G401 (cell line): ENCODE data around the gene CCND1. TPM values are rescaled to one million over a fixed set of nuclear protein-coding genes. Genes with fewer than 3 reads are reported as not detected.

Experiments used
- DNase-seq: peaks from one replicate; pipeline ENCODE4 v3.0.0-alpha.2; 2015; ENCODE audit warnings: low spot score
- in situ Hi-C: cut with HindIII; loops from 2 replicates; pipeline ENCODE4 v1.10.0; 2016; ENCODE audit warnings: low sequenced_read_pairs, mixed read lengths
- total RNA-seq: library from RNA; depleted of rRNA; stranded (reverse); fragments of >200 nt; shearing (Covaris generic); gene quantifications from 2 replicates; pipeline ENCODE4 v1.2.3, GENCODE V29; 2014

The CCND1 gene
- total RNA-seq, 1 experiment from 2014 or later = 101 TPM

DNA sequence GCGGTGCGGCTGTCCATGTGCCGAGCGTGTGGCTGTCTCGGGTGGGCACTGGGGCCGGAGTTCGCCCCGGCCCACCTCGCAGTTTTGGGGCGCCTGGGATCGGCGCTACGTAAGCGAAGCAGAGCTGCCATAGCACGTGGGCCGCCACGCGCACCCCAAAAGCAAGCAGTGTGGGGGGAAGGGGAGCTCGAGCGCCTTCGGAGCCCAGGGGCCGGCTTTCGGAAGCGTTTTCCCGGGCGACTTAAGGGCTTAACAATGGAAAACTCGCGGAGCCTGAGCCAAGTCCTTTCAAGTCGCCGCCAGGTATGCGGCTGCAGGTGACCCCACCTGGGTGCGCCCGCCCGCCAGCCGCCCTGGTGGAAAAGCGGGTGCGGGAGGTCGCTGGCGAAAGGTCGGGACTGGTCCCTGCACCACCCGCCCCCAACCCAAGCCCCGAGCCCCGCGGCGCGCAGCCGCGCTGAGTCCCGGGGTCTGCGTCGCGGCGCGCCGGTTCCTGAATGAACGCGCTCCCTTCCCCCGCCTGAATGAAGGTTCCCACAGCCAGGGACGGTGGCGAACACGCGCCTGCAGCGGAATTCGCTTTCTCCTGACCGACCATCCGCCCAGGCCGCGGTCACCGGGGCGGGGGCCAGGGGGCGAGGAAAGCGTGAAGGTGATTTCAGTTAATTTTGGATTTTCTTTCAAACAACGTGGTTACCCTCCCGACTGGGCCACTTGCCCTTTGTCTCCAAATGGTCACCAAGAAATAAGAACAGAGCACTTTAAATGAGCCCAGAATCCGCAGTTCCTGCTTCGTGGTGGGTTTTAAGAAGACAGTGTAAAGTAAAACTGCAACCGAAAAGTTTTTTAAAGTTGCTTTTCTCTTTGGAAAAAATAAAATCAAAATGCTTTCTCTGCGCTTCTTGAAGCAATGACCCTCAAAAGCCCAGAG lies 2.8 kb upstream of the CCND1 start:
- in situ Hi-C loops = no loop called here
- DNase-seq = no peak

DNA sequence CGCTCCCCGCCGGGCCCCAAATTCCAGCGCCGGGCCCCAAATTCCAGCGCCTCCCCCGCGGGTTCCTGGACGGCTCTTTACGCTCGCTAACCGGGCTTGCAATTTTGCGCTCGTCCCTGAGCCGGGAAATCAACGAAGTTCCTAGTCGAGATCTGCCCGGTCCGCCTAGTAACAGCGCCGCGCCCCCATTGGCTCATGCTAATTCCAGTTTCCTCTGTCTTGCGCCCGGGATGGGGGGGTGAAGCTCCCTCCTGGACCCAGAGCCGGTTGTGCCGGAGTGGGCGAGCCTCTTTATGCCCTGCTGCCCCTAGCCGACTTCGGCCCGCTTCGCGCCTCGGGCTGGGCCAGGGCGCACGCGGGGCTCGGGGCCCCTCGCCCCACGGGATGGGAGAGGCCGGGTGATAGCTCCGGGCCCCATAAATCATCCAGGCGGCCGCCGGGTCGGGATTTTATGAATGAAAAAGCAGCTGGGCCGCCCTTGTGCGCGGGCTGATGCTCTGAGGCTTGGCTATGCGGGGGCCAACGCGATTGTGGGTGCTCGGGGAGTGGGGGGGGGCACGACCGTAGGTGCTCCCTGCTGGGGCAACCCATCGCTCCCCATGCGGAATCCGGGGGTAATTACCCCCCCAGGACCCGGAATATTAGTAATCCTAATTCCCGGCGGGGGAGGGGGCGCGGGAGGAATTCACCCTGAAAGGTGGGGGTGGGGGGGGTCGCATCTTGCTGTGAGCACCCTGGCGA lies 1.8 kb upstream of the CCND1 start:
- in situ Hi-C loops = no loop called here
- peak; percentile 73 for DNase-seq

- in situ Hi-C loops = no loop called here
- no peak for DNase-seq
These were observed 1.1 kb upstream of the CCND1 start for GRCh38 chr11:69639831-69640230.

- in situ Hi-C loops = no loop called here
- DNase-seq = no peak
These were observed 529 bp upstream of the CCND1 start for GRCh38 chr11:69640260-69640994.

DNA sequence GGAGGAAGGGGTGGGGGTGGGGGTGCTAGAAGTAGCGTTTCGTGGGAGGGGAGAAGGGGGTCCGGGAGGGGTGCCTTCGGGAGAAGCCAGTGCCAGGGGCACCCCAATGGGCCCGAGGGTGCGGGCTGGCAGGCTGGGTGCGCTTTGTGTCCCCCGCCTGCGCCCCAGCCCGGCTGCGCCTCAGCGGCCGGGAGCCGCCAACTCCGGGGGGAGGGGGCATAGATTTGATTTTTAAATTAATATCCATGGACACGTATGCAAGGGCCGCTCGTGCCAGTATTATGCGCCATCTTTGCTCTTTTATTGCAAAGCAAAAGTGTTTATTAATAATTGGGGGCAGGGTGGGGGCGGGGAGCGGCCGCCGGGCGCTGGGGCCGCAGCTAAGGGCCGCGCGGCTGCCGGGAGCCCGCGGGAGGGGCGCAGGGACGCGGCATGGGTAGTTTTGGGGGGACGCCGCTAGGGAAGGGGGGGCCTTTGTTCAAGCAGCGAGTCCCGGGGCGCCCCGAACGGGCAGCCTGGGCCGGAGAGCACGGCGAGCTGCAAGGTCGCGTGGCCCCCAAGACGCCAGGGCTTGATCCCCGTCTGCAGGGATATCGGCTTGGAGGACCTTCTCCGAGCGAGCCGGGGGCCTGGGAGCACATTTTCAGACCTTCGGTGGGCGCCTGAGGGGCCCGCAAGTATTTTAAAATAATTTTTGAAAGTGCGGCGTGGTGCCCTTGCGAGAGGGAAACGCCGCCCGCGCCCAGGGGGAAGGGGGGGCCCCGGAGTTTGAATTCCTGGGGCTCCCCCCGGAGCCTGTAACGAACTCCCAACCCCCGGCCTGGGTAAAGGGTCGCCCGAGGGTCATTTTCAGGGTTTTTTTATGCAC lies 959 bp downstream of the CCND1 start:
- DNase-seq = no peak
- in situ Hi-C loops = no loop called here

GRCh38 chr11:69642549-69642912 lies 1.6 kb downstream of the CCND1 start:
- DNase-seq = no peak
- in situ Hi-C loops = no loop called here

DNA sequence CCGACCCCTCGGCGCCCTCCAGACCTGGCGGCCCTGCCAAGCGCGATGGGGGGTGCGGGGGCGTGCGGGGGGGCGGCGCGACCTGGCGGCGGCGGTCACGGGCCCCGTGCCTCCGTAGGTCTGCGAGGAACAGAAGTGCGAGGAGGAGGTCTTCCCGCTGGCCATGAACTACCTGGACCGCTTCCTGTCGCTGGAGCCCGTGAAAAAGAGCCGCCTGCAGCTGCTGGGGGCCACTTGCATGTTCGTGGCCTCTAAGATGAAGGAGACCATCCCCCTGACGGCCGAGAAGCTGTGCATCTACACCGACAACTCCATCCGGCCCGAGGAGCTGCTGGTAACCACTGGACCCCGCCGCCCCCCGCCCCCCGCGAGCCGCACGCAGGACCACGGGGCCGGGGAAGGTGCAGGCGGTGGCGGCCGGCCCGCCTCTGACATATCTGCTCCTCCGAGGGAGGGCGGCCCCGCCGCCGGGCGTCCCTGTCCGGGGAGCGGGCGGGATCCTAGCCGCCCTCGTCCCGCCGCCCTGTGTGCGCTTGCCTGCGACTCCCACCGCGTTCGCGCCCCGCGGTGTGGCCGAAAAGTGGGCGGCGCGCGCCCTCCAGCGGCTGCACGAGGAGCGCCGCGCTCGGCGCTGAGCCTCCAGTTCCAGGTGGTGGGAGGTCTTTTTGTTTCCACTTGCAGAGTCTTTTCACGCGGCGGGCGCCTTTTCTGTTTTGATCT lies 2.1 kb downstream of the CCND1 start:
- peak; percentile 61 for DNase-seq
- in situ Hi-C loops = no loop called here

GRCh38 chr11:69643646-69644045 lies 2.7 kb downstream of the CCND1 start:
- in situ Hi-C loops = no loop called here
- DNase-seq = no peak

GRCh38 chr11:69644071-69644961 lies 3.4 kb downstream of the CCND1 start:
- in situ Hi-C loops = no loop called here
- DNase-seq = no peak

- DNase-seq = no peak
These were observed 4.2 kb downstream of the CCND1 start for GRCh38 chr11:69644962-69645675.

DNA sequence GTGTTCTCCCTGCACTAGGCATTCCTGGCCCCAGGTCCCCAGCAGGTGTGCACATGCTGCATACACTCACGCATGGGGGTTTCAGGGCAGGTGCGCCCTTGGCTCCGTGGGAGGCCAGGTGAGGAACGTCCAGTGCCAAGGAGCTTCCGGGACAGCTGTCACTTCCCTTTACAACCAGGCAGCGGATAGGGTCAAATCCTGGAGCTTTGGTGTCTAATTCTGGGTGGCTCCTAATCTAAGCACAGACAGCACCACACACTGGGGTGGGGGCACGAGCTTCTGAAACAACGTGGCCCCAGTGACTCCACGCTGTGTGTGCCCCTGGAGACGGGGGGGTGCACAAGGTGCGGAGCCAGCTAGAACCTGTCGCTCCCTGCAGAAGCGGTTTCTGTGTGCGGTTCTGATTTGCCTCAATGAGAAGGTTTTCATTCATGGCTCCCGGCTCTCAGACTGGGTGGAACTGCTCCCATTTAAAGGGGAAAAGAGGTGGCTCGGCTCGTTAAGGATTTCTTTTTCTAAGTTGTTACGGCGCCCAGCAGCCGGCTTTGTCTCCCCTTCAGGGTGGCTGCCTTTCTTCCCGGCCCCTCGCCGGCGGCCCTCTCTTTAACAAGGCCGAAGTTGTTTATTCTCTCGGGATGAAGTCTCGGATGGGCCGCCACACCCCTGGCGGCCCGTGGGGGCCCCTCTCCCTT lies 5.0 kb downstream of the CCND1 start:
- in situ Hi-C loops = no loop called here

More at GRCh38 chr11:69644962-69645675, 4.2 kb downstream of the CCND1 start:
- in situ Hi-C loops = no loop called here

DNA sequence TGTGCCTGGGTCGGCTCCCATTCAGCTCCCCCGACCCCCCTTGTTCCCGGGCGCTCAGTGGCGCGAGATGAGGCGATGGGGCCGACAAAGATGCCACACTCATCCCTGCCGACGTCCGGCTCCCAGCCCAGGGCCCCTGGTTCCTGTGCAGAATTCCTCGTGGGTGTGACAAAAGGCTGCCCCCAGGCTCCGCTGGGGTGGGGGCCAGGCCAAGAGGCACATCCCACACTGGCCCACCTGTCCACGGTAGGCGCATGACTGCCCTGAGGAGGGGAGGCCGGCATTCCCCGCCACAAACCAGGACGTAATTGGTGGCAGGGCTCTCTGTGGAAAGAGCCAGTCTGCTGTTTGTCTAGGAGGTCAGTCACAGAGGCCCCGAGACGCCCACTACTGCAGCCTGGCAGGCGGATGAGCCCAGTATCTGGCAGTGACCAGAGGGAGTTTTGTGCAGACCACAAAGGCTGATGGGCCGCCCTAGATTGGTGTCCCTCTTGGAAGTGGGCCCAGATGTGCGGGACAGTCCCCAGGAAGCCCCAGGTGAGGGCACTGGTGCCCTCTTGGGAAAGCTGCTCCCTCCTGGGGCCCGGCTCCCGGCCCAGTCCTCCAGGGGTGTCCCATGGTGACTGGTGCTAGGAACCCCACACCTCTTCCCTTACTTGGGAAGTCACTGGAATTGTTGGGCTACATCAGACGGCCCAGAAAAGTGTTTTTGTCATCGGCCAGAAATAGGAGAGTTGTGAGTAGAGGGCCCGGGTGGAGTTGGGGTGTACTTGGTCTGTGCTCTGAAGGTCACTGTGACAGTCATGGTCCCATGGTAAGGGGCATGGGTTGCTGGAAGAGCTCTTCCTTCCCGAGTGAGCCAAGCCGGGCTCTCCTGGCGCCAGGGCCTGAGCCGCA lies 5.8 kb downstream of the CCND1 start:
- in situ Hi-C loops = no loop called here
- no peak for DNase-seq

More for the DNA sequence above, 5.0 kb downstream of the CCND1 start:
- DNase-seq = no peak

- in situ Hi-C loops = no loop called here
- no peak for DNase-seq
These were observed 6.4 kb downstream of the CCND1 start for GRCh38 chr11:69647390-69647748.

GRCh38 chr11:69647761-69648497 lies 7.0 kb downstream of the CCND1 start:
- DNase-seq = no peak
- in situ Hi-C loops = no loop called here
